ENCODE data around the gene KAT14.

DNA sequence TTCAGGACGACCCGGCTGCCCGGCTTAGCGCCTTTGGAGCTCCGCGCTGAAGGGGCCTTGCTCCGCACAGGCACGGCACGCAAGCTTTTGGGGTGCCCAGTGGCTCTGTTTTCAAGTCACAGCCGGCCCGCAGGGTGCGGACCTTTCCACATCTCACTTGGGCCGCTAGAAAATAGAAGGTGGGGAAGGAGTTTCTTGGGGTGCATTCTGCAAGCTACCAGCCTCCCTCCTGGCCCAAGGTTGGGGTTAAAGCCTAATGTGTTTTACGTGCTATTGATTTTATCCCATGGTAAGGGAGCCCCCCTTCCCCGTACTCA is 561 bp downstream of the KAT14 start:
- TF ChIP-seq ZFP30 (CRISPR knock-in tag; IDR thresholded peaks at IDR 0.05): no peak
- no peak for TF ChIP-seq ARNTL (CRISPR knock-in tag; IDR thresholded peaks at IDR 0.05; ENCODE audit: borderline replicate concordance, low read depth)
- no peak for TF ChIP-seq ZNF8 (CRISPR knock-in tag; IDR thresholded peaks at IDR 0.05)
- TF ChIP-seq, protein P1, sequence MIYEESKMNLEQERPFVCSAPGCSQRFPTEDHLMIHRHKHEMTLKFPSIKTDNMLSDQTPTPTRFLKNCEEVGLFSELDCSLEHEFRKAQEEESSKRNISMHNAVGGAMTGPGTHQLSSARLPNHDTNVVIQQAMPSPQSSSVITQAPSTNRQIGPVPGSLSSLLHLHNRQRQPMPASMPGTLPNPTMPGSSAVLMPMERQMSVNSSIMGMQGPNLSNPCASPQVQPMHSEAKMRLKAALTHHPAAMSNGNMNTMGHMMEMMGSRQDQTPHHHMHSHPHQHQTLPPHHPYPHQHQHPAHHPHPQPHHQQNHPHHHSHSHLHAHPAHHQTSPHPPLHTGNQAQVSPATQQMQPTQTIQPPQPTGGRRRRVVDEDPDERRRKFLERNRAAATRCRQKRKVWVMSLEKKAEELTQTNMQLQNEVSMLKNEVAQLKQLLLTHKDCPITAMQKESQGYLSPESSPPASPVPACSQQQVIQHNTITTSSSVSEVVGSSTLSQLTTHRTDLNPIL (CRISPR knock-in tag; IDR thresholded peaks at IDR 0.05; ENCODE audit: low read depth): no peak
- TF ChIP-seq, protein P2, sequence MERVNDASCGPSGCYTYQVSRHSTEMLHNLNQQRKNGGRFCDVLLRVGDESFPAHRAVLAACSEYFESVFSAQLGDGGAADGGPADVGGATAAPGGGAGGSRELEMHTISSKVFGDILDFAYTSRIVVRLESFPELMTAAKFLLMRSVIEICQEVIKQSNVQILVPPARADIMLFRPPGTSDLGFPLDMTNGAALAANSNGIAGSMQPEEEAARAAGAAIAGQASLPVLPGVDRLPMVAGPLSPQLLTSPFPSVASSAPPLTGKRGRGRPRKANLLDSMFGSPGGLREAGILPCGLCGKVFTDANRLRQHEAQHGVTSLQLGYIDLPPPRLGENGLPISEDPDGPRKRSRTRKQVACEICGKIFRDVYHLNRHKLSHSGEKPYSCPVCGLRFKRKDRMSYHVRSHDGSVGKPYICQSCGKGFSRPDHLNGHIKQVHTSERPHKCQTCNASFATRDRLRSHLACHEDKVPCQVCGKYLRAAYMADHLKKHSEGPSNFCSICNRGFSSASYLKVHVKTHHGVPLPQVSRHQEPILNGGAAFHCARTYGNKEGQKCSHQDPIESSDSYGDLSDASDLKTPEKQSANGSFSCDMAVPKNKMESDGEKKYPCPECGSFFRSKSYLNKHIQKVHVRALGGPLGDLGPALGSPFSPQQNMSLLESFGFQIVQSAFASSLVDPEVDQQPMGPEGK (CRISPR knock-in tag; IDR thresholded peaks at IDR 0.05; ENCODE audit: borderline replicate concordance): no peak
- no peak for TF ChIP-seq ISL1 (CRISPR knock-in tag; IDR thresholded peaks at IDR 0.05)
- TF ChIP-seq TCF4 (CRISPR knock-in tag; IDR thresholded peaks at IDR 0.05; ENCODE audit: borderline replicate concordance): no peak
